ENCODE results near the gene SPTBN2.

The SPTBN2 gene

DNA sequence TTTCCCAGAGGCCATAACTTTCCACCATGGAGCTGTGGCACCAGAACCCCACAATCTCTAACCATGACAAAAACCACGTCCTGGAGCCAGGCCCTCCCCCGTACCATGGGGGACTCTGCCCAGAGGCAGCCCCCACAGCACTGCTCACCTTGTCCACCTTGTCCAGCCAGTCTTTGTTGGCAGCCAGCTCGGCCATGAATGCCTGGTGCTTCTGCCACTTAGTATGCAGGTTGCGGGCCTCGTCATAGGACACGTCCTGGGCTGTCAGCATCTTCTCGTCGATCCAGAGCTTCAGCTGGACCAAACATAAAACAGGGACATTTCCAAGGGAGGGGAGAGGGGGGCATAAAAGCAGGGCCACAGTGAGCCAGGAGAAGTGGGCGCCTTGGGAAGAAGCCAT, 30.5 kb downstream of the SPTBN2 start:
- TF ChIP-seq, protein P1, sequence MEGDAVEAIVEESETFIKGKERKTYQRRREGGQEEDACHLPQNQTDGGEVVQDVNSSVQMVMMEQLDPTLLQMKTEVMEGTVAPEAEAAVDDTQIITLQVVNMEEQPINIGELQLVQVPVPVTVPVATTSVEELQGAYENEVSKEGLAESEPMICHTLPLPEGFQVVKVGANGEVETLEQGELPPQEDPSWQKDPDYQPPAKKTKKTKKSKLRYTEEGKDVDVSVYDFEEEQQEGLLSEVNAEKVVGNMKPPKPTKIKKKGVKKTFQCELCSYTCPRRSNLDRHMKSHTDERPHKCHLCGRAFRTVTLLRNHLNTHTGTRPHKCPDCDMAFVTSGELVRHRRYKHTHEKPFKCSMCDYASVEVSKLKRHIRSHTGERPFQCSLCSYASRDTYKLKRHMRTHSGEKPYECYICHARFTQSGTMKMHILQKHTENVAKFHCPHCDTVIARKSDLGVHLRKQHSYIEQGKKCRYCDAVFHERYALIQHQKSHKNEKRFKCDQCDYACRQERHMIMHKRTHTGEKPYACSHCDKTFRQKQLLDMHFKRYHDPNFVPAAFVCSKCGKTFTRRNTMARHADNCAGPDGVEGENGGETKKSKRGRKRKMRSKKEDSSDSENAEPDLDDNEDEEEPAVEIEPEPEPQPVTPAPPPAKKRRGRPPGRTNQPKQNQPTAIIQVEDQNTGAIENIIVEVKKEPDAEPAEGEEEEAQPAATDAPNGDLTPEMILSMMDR (IDR thresholded peaks at IDR 0.05; ENCODE audit: low read depth, low read length, missing control alignments) = no peak
- H3K36me3 ChIP-seq (replicated peaks) = no peaks in the 10 kb centered on the region
- H3K27ac ChIP-seq = no peak overlapping the region
- no peak overlapping the region for H3K4me3 ChIP-seq (ENCODE audit: low read depth, low read length)
- H3K27me3 ChIP-seq (replicated peaks) = no peaks in the 10 kb centered on the region
- in situ Hi-C loops (cut with HindIII; ENCODE audit: low pct_ligation_motif_present, low sequenced_read_pairs) = no loop called here
- no peak for DNase-seq

DNA sequence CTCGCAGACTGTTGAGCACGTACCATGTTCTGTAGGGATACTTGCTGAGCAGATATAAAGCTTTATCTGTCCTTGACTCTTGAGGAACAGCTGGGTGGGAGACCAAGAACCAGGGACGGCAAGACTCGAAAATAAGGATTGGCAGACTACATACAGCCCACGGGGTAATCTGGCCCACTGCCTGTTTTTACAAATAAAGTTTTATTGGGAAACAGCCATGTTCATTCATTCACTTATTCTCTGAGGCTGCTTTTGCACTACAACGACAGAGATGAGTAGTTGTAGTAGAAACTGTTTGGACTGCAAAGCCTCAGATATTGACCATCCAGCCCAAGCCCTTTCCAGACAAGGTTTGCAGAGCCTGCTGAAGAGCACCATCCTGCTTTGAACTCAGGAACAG, 31.0 kb downstream of the SPTBN2 start:
- Histone ChIP-seq H3K4me3 (ENCODE audit: low read depth, low read length) (no peak overlapping the region), H3K27ac (no peak overlapping the region), H3K36me3 (replicated peaks) (no peaks in the 10 kb centered on the region), H3K27me3 (replicated peaks) (no peaks in the 10 kb centered on the region)
- no peak for DNase-seq
- in situ Hi-C loops (cut with HindIII; ENCODE audit: low pct_ligation_motif_present, low sequenced_read_pairs) = no loop called here
- TF ChIP-seq, protein P1 (IDR thresholded peaks at IDR 0.05; ENCODE audit: low read depth, low read length, missing control alignments) = no peak

DNA sequence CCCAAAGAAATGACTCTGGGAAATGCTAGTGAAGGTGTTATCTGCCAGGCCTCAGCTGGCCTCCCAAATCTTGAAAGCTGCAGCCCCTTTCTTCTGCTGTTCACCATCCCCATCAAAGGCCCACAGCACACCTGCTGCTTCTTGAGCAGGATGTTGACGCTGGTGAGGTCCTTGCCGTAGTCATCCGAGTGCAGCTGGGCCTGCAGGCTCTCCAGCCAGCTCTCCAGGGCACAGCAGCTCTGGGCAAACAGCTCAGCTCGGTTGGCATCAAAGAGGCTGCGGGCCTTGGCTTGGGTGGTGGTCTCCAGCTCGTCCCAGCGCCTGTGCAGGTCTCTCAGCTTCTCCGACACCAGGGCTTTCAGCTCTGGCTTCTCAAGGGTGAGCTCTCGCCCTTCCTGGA, 32.9 kb downstream of the SPTBN2 start:
- TF ChIP-seq, protein P1 (IDR thresholded peaks at IDR 0.05; ENCODE audit: low read depth, low read length, missing control alignments) = no peak
- Histone ChIP-seq H3K27me3 (replicated peaks) (no peaks in the 10 kb centered on the region), H3K4me3 (ENCODE audit: low read depth, low read length) (no peak overlapping the region), H3K27ac (no peak overlapping the region), H3K36me3 (replicated peaks) (no peaks in the 10 kb centered on the region)
- no peak for DNase-seq
- in situ Hi-C loops (cut with HindIII; ENCODE audit: low pct_ligation_motif_present, low sequenced_read_pairs) = no loop called here

DNA sequence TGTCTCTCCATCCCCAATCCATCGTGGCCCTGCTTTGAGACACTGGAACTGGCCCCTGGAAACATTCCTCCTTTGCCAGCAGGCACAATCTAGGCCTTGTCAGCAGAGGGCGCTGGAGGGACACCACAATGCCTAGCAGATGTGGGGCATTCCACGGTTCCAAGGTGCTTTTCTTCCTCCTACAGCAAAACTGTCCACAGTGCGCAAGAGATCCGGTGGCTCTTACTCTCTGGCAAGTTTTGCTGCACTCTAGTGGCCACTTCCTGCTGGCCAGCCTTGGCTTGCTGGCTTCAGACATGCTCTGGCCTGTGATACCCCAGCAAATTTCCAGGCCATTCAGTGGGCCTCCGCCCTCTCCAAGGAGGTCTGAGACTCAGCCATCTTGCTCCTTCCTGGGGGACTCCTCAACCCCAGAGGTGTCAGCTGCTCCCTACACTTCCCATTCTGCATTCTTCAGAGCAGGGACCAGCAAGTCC, 34.2 kb downstream of the SPTBN2 start:
- TF ChIP-seq, protein P1 (IDR thresholded peaks at IDR 0.05; ENCODE audit: low read depth, low read length, missing control alignments) = peak; percentile 97
- DNase-seq = peak; percentile 97
- Histone ChIP-seq H3K36me3 (replicated peaks) (no peaks in the 10 kb centered on the region), H3K27me3 (replicated peaks) (no peaks in the 10 kb centered on the region), H3K27ac (no peak overlapping the region), H3K4me3 (ENCODE audit: low read depth, low read length) (no peak overlapping the region)
- in situ Hi-C loops (cut with HindIII; ENCODE audit: low pct_ligation_motif_present, low sequenced_read_pairs) = no loop called here

DNA sequence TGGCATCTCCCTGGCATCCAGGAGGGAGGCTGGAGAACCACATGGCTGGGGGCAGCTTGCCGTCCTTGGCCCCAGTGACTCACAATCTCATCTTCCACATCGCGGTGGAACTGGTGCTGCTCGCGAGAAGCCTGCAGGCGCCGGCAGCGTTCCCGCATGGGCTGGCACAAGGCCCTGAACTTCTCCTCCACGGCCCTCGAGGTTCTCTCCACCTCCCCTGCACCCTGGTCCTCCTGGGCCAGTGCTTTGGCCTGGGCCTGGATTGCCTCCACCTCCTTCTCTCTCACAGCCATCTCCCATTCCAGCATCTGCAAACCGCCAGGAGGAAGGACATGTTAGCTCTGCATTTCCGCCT, 35.0 kb downstream of the SPTBN2 start:
- H3K27ac ChIP-seq = no peak overlapping the region
- TF ChIP-seq, protein P1 (IDR thresholded peaks at IDR 0.05; ENCODE audit: low read depth, low read length, missing control alignments) = no peak

DNA sequence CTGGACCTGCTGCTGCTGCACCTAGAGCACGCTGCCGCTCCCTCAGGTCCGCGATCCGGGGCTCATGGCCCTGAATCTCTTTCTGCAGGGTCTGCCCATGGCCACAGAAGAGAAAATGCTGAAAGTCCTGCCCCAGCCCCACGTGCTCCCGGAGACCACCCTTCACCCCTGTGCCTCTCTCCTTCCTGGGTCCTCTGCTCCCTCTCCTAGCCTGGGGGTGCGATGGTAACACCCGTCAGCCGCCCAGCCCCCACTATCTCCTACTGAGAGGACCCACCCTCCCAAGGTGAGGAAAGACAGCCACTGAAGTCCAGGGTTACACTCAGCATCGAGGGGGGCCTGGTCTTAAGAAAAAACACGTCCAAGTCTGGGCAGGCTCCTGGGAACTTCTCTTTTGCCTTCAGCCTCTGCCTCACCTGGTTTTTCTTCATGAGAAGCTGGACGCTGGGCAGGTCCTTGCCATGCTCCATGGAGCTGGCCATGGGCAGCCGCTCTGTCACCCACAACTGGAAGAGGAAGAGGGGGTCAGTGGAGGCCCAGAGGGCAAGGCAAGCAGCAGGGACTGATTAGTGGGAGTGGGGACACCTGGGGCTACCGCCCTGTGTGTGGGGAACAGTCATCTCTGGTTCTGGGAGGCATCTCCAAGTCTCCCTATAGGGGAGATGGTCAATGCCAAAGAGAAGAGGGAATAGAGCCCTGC, 35.5 kb downstream of the SPTBN2 start:
- Histone ChIP-seq H3K4me3 (ENCODE audit: low read depth, low read length) (no peak overlapping the region), H3K27ac (no peak overlapping the region), H3K27me3 (replicated peaks) (no peaks in the 10 kb centered on the region), H3K36me3 (replicated peaks) (no peaks in the 10 kb centered on the region)
- TF ChIP-seq, protein P1 (IDR thresholded peaks at IDR 0.05; ENCODE audit: low read depth, low read length, missing control alignments) = no peak
- in situ Hi-C loops (cut with HindIII; ENCODE audit: low pct_ligation_motif_present, low sequenced_read_pairs) = no loop called here
- no peak for DNase-seq

More for the DNA sequence above, 35.0 kb downstream of the SPTBN2 start:
- Histone ChIP-seq H3K27me3 (replicated peaks) (no peaks in the 10 kb centered on the region), H3K36me3 (replicated peaks) (no peaks in the 10 kb centered on the region), H3K4me3 (ENCODE audit: low read depth, low read length) (no peak overlapping the region)
- no peak for DNase-seq
- in situ Hi-C loops (cut with HindIII; ENCODE audit: low pct_ligation_motif_present, low sequenced_read_pairs) = no loop called here
